Loucy (cell line): Measurements from ENCODE around the gene FHIT.

ENCODE experiments used
- CTCF ChIP-seq: fragments of 200-600 bp; sonication (generic); conservative IDR thresholded peaks from 2 replicates; pipeline ENCODE4 v1.5.1; 2014; ENCODE audit warnings: mild to moderate bottlenecking, antibody characterized with exemption, low read length
- EZH2phosphoT487 ChIP-seq: fragments of 200-600 bp; IDR thresholded peaks from 2 replicates; pipeline ENCODE4 v1.6.1; 2018; ENCODE audit warnings: antibody characterized with exemption, mild to moderate bottlenecking, moderate library complexity, borderline replicate concordance

GRCh38 chr3:60024400-60024799, 1226.9 kb downstream of the FHIT start:
- TF ChIP-seq CTCF (no peak), EZH2phosphoT487 (no peak)
